GM12878 (cell line): Measurements from ENCODE around the gene DLG1. TPM values are rescaled to one million over a fixed set of nuclear protein-coding genes. Genes with fewer than 3 reads are reported as not detected.

ENCODE experiments used
- ATAC-seq: fragments of 200-7000 bp; cut with Tn5 transposase; 3 replicates; pipeline ENCODE4 v1.9.1; 2020; ENCODE audit warnings: mild to moderate bottlenecking, moderate library complexity
- BruUV-seq: library from RNA; stranded (reverse); fragments of 400-500 nt; replicated peaks from 2 replicates; lab custom pipeline; 2021; lab: Mats Ljungman, UMichigan
- CTCF ChIA-PET: fragments of 300-600 bp; sonication (Branson Sonifier 250); formaldehyde crosslinking; extraction: SDS; loops from one replicate; lab custom pipeline; 2021; ENCODE audit warnings: inconsistent platforms; lab: Yijun Ruan, JAX
- POLR2A ChIA-PET: fragments of 350-600 bp; formaldehyde crosslinking; extraction: SDS; loops from one replicate; lab custom pipeline; 2021; ENCODE audit warnings: inconsistent platforms; lab: Charles Lee
- RAD21 ChIA-PET: fragments of 300-600 bp; sonication (Branson Sonifier 250); formaldehyde crosslinking; loops from one replicate; lab custom pipeline; 2023; ENCODE audit warnings: antibody characterized with exemption; ENCODE audit not compliant: unreplicated experiment; lab: Charles Lee
- SMC1A ChIA-PET: fragments of 300-600 bp; sonication (Branson Sonifier 250); formaldehyde crosslinking; loops from one replicate; lab custom pipeline; 2023; ENCODE audit not compliant: unreplicated experiment, uncharacterized antibody; lab: Charles Lee
- DNase-seq: peaks from one replicate; pipeline ENCODE4 v3.0.0-alpha.2; 2011; ENCODE audit warnings: low read depth, low spot score
- FAIRE-seq: peaks from 3 replicates; lab custom pipeline; 2011; peaks lifted over from hg19 to GRCh38; lab: Jason Lieb, UNC
- H2AFZ ChIP-seq: 2 replicates; pipeline ENCODE4 v1.6.0; 2011; ENCODE audit warnings: low read depth, low read length, control low read depth; ENCODE audit not compliant: control insufficient read depth
- H3K27ac ChIP-seq: 2 replicates; pipeline ENCODE4 v1.5.1; 2011; ENCODE audit warnings: control low read depth; ENCODE audit not compliant: control insufficient read depth, insufficient read depth
- H3K27me3 ChIP-seq, 2 experiments: replicated peaks in 1 of 2; 2 replicates each; pipeline versions ENCODE4 v1.6.0 to v1.6.1; 2011; ENCODE audit warnings: low read length in 1 of 2; ENCODE audit not compliant: control insufficient read depth in 2 of 2, insufficient read depth in 2 of 2
- H3K36me3 ChIP-seq, 2 experiments: 2 replicates each; pipeline ENCODE4 v1.5.1; 2011; ENCODE audit warnings: low read length in 1 of 2; ENCODE audit not compliant: control insufficient read depth in 2 of 2, insufficient read depth in 2 of 2
- H3K4me1 ChIP-seq: 2 replicates; pipeline ENCODE4 v1.6.1; 2011; ENCODE audit warnings: mild to moderate bottlenecking, low read length, moderate library complexity, mixed read lengths; ENCODE audit not compliant: control insufficient read depth, insufficient read depth
- H3K4me2 ChIP-seq: 2 replicates; pipeline ENCODE4 v1.6.0; 2011; ENCODE audit warnings: control low read depth; ENCODE audit not compliant: control insufficient read depth, insufficient read depth
- H3K4me3 ChIP-seq: fragments of 200-600 bp; sonication (generic); 2 replicates; pipeline ENCODE4 v1.5.1; 2016
- H3K79me2 ChIP-seq: 2 replicates; pipeline ENCODE4 v1.6.0; 2011; ENCODE audit warnings: low read length; ENCODE audit not compliant: control insufficient read depth, insufficient read depth
- H3K9ac ChIP-seq: 2 replicates; pipeline ENCODE4 v1.8.0; 2011; ENCODE audit warnings: low read length, control low read depth, mixed read lengths; ENCODE audit not compliant: control insufficient read depth, insufficient read depth
- H3K9me3 ChIP-seq: replicated peaks from 3 replicates; pipeline ENCODE4 v1.5.1; 2011; ENCODE audit warnings: mild to moderate bottlenecking, low read length; ENCODE audit not compliant: control insufficient read depth, insufficient read depth
- H4K20me1 ChIP-seq: 2 replicates; pipeline ENCODE4 v1.6.0; 2011; ENCODE audit not compliant: control insufficient read depth, insufficient read depth
- BRCA1 ChIP-seq: IDR thresholded peaks from 2 replicates; pipeline ENCODE4 v1.6.1; 2011; ENCODE audit warnings: low read depth, low read length, improper control_type of control experiment
- DPF2 ChIP-seq: fragments of 450-650 bp; IDR thresholded peaks from 2 replicates; pipeline ENCODE4 v1.6.1; 2017; ENCODE audit warnings: mild to moderate bottlenecking
- E4F1 ChIP-seq: fragments of 450-650 bp; IDR thresholded peaks from 2 replicates; pipeline ENCODE4 v1.6.1; 2018; ENCODE audit warnings: borderline replicate concordance, mild to moderate bottlenecking; ENCODE audit not compliant: partially characterized antibody
- JUND ChIP-seq: IDR thresholded peaks from 2 replicates; pipeline ENCODE4 v1.6.1; 2012; ENCODE audit warnings: low read depth, mild to moderate bottlenecking, low read length, improper control_type of control experiment, moderate library complexity
- NR2C2 ChIP-seq: IDR thresholded peaks from 2 replicates; pipeline ENCODE4 v1.6.1; 2011; ENCODE audit warnings: borderline replicate concordance, low read depth; ENCODE audit not compliant: control insufficient read depth, insufficient read length
- PBX3 ChIP-seq: IDR thresholded peaks from 2 replicates; pipeline ENCODE4 v1.6.1; 2011; ENCODE audit warnings: mild to moderate bottlenecking, low read depth, low read length, moderate library complexity; ENCODE audit not compliant: insufficient replicate concordance
- RFX5 ChIP-seq: IDR thresholded peaks from 2 replicates; pipeline ENCODE4 v1.6.1; 2011; ENCODE audit warnings: low read depth, low read length, improper control_type of control experiment
- STAT3 ChIP-seq: IDR thresholded peaks from 2 replicates; pipeline ENCODE4 v1.6.1; 2011; ENCODE audit warnings: low read depth, low read length, improper control_type of control experiment
- TARDBP ChIP-seq: IDR thresholded peaks from 2 replicates; pipeline ENCODE4 v1.6.1; 2016; ENCODE audit warnings: borderline replicate concordance
- WGBS: methylation state at CpG from one replicate; pipeline ENCODE4 v1.1.6; 2016; ENCODE audit warnings: low lambda C conversion rate; ENCODE audit not compliant: insufficient replicate concordance, insufficient coverage; ENCODE audit errors: missing lambda C conversion rate; 5-methylcytosine and 5-hydroxymethylcytosine counted together
- in situ Hi-C: fragments of 300-500 bp; cut with MboI; formaldehyde crosslinking; loops from 9 replicates; pipeline ENCODE4 v1.14.3; 2018; ENCODE audit warnings: mixed read lengths
- intact Hi-C: fragments of 100-400 bp; cut with micrococcal nuclease; formaldehyde crosslinking; loops from one replicate; pipeline ENCODE4 v1.14.2; 2022; ENCODE audit not compliant: unreplicated experiment
- polyA plus RNA-seq, 11 experiments: library from polyadenylated mRNA; depleted of rRNA in 4 of 11; unstranded in 6 of 11; stranded (reverse) in 5 of 11; fragments of >200 nt; fragmentation: Nextera tagmentation in 4 of 11; fragmentation: Illumina TruSeq in 1 of 11; extraction: Ambion mirVana in 4 of 11; extraction: Trizol in 1 of 11; gene quantifications; 1 replicate in 1 of 11; 2 replicates in 10 of 11; pipeline versions ENCODE4 v1.2.1 to v1.2.3, GENCODE V29; 2011 to 2016; ENCODE audit warnings: inconsistent platforms in 2 of 11, missing spikeins in 2 of 11, low read depth in 1 of 11
- total RNA-seq, 4 experiments: library from RNA; depleted of rRNA in 3 of 4; stranded (reverse); fragments of >200 nt in 3 of 4; fragmentation: Illumina TruSeq in 1 of 4; extraction: Trizol in 1 of 4; gene quantifications; 2 replicates each; pipeline versions ENCODE4 v1.2.1 to v1.2.3, GENCODE V29; 2013 to 2021
- TF ChIP-seq, protein P1 (sequence below): IDR thresholded peaks from 2 replicates; pipeline ENCODE4 v1.6.1; 2011; ENCODE audit warnings: low read depth, low read length, improper control_type of control experiment, borderline replicate concordance
- TF ChIP-seq, protein P2 (sequence below): fragments of 150-350 bp; IDR thresholded peaks from 2 replicates; pipeline ENCODE4 v1.6.1; 2014; ENCODE audit warnings: mild to moderate bottlenecking, low read depth, low read length

Gene DLG1
- total and polyA plus RNA-seq, 10 of the 15 experiments (the other 5 are each of a cell fraction or from before 2014, with no cell fraction given) = 9.2 to 63.1 (median 40.1) TPM

DNA sequence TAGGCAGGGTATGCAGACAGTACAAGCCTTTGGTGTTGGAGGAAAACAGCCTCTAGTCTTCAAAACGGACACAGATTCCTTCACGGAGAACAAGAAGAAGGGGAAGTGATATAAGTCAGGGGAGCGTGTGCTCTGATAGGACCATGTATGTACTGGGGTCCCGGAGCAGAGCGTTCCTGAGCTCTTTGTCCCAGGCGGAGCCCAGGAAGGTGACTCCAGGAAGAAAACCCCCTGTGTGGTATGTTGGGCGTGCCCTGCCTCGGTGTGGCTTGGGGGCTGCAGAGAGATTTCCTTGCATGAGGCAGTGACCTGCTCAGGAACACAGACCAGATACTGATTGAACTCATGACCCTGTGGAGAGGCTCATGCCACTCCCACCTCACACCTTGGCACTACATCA is 290.5 kb downstream of the DLG1 start:
- H3K4me3 ChIP-seq = no peak overlapping the region
- CTCF ChIA-PET = no interaction called here
- RAD21 ChIA-PET = interaction anchor here (1.4 kb wide), 1 partner anchor 23 kb away, joined by 3 read pairs; no protein-coding TSS in a partner anchor

More for the DNA sequence above, 290.5 kb downstream of the DLG1 start:
- H3K9ac ChIP-seq = no peak overlapping the region
- no peak overlapping the region for H3K4me2 ChIP-seq
- H3K27me3 ChIP-seq = no peaks in the 10 kb centered on the region
- no peak for TF ChIP-seq JUND
- TF ChIP-seq BRCA1 = no peak
- no peak for TF ChIP-seq E4F1
- no peak for TF ChIP-seq RFX5
- TF ChIP-seq, protein P1, sequence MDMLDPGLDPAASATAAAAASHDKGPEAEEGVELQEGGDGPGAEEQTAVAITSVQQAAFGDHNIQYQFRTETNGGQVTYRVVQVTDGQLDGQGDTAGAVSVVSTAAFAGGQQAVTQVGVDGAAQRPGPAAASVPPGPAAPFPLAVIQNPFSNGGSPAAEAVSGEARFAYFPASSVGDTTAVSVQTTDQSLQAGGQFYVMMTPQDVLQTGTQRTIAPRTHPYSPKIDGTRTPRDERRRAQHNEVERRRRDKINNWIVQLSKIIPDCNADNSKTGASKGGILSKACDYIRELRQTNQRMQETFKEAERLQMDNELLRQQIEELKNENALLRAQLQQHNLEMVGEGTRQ = no peak
- TF ChIP-seq STAT3 = no peak
- no peak for TF ChIP-seq DPF2
- TF ChIP-seq PBX3 = no peak
- TF ChIP-seq, protein P2, sequence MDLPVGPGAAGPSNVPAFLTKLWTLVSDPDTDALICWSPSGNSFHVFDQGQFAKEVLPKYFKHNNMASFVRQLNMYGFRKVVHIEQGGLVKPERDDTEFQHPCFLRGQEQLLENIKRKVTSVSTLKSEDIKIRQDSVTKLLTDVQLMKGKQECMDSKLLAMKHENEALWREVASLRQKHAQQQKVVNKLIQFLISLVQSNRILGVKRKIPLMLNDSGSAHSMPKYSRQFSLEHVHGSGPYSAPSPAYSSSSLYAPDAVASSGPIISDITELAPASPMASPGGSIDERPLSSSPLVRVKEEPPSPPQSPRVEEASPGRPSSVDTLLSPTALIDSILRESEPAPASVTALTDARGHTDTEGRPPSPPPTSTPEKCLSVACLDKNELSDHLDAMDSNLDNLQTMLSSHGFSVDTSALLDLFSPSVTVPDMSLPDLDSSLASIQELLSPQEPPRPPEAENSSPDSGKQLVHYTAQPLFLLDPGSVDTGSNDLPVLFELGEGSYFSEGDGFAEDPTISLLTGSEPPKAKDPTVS = no peak
- TF ChIP-seq NR2C2 = no peak
- TF ChIP-seq TARDBP = no peak
- ATAC-seq (no peak), DNase-seq (no peak), FAIRE-seq (no peak)
- no peak overlapping the region for H2AFZ ChIP-seq
- H4K20me1 ChIP-seq = no peaks in the 10 kb centered on the region
- SMC1A ChIA-PET = no interaction called here
- BruUV-seq = no TSS peak
- intact Hi-C loops (no loop called here), in situ Hi-C loops (no loop called here)
- POLR2A ChIA-PET = no interaction called here
- no peaks in the 10 kb centered on the region for H3K36me3 ChIP-seq
- peaks cover 5% of the 10 kb centered on the region for H3K4me1 ChIP-seq
- no peaks in the 10 kb centered on the region for H3K79me2 ChIP-seq
- H3K9me3 ChIP-seq = no peaks in the 10 kb centered on the region
- H3K27ac ChIP-seq = no peak overlapping the region
- 88% methylated on average over 8 of the region's 8 CpGs for WGBS
